ENCODE data around the gene C14orf132.
"Not testable (repeated sequence)": the region's sequence is repeated elsewhere in the genome, so short reads cannot be mapped to it uniquely, and the experiment has no call there.

The C14orf132 gene

GRCh38 chr14:96058576-96059200 lies 19.5 kb downstream of the C14orf132 start:
- no peak for DNase-seq (ENCODE audit: low read depth in 4 of 4, low spot score in 1 of 4)

GRCh38 chr14:96059519-96060135 lies 20.5 kb downstream of the C14orf132 start:
- DNase-seq (ENCODE audit: low read depth in 4 of 4, low spot score in 1 of 4): no peak

GRCh38 chr14:96060186-96060933 lies 21.2 kb downstream of the C14orf132 start:
- DNase-seq (ENCODE audit: low read depth in 4 of 4, low spot score in 1 of 4): no peak

GRCh38 chr14:96062010-96062409 lies 22.8 kb downstream of the C14orf132 start:
- no peak for DNase-seq (ENCODE audit: low read depth in 4 of 4, low spot score in 1 of 4)

- DNase-seq (ENCODE audit: low read depth in 4 of 4, low spot score in 1 of 4): no peak
Observed at GRCh38 chr14:96062506-96062905, 23.3 kb downstream of the C14orf132 start.

- DNase-seq (ENCODE audit: low read depth in 4 of 4, low spot score in 1 of 4): no peak
Observed at GRCh38 chr14:96064866-96065265, 25.7 kb downstream of the C14orf132 start.

- DNase-seq (ENCODE audit: low read depth in 4 of 4, low spot score in 1 of 4): no peak
Observed at GRCh38 chr14:96065661-96066459, 26.7 kb downstream of the C14orf132 start.

GRCh38 chr14:96066976-96067375 lies 27.8 kb downstream of the C14orf132 start:
- no peak for DNase-seq (ENCODE audit: low read depth in 4 of 4, low spot score in 1 of 4)

GRCh38 chr14:96067985-96068930 lies 29.1 kb downstream of the C14orf132 start:
- DNase-seq (ENCODE audit: low read depth in 4 of 4, low spot score in 1 of 4): no peak

- no peak for DNase-seq (ENCODE audit: low read depth in 4 of 4, low spot score in 1 of 4)
Observed at GRCh38 chr14:96069421-96069820, 30.3 kb downstream of the C14orf132 start.

GRCh38 chr14:96071561-96071960 lies 32.4 kb downstream of the C14orf132 start:
- DNase-seq (ENCODE audit: low read depth in 4 of 4, low spot score in 1 of 4): no peak

- no peak for DNase-seq (ENCODE audit: low read depth in 4 of 4, low spot score in 1 of 4)
Observed at GRCh38 chr14:96072076-96072475, 32.9 kb downstream of the C14orf132 start.

GRCh38 chr14:96072746-96073145 lies 33.6 kb downstream of the C14orf132 start:
- no peak for DNase-seq (ENCODE audit: low read depth in 4 of 4, low spot score in 1 of 4)

GRCh38 chr14:96073260-96074039 lies 34.3 kb downstream of the C14orf132 start:
- not testable (repeated sequence) for DNase-seq (ENCODE audit: low read depth in 4 of 4, low spot score in 1 of 4)

GRCh38 chr14:96077983-96078624 lies 38.9 kb downstream of the C14orf132 start:
- no peak for DNase-seq (ENCODE audit: low read depth in 4 of 4, low spot score in 1 of 4)

GRCh38 chr14:96078625-96079016 lies 39.5 kb downstream of the C14orf132 start:
- no peak for DNase-seq (ENCODE audit: low read depth in 4 of 4, low spot score in 1 of 4)

- DNase-seq (ENCODE audit: low read depth in 4 of 4, low spot score in 1 of 4): no peak
Observed at GRCh38 chr14:96079066-96079465, 39.9 kb downstream of the C14orf132 start.

- no peak for DNase-seq (ENCODE audit: low read depth in 4 of 4, low spot score in 1 of 4)
Observed at GRCh38 chr14:96080571-96080970, 41.4 kb downstream of the C14orf132 start.

- DNase-seq (ENCODE audit: low read depth in 4 of 4, low spot score in 1 of 4): no peak
Observed at GRCh38 chr14:96081224-96081623, 42.1 kb downstream of the C14orf132 start.

Measured in stimulated activated CD4-positive, alpha-beta T cell treated with anti-CD3 and anti-CD28 coated beads, Interleukin-1b, Interleukin-23, amount 100 ng/mL, for 24 hours (primary cell).